CD1c-positive myeloid dendritic cell (primary cell): ENCODE data around the gene GRK6.
"Not testable (repeated sequence)": the region's sequence is repeated elsewhere in the genome, so short reads cannot be mapped to it uniquely, and the experiment has no call there.

Source experiments
- DNase-seq: peaks from one replicate; pipeline ENCODE4 v3.0.0-alpha.2; 2016; ENCODE audit errors: extremely low spot score

The GRK6 gene

GRCh38 chr5:177471610-177472356 lies 45.3 kb downstream of the GRK6 start:
- DNase-seq: no peak

GRCh38 chr5:177472460-177473442 lies 46.3 kb downstream of the GRK6 start:
- DNase-seq: no peak

GRCh38 chr5:177473443-177474001 lies 47.0 kb downstream of the GRK6 start, which contains the start of gene DBN1:
Gene DBN1, minus strand, starts transcription at chr5:177473634. Its CDS starts 113 bp downstream, at chr5:177473521.
- DNase-seq: no peak

- no peak for DNase-seq
These were observed 47.6 kb downstream of the GRK6 start for GRCh38 chr5:177474002-177474476.

- peak; percentile 57 for DNase-seq
These were observed 48.5 kb downstream of the GRK6 start for GRCh38 chr5:177474846-177475562.

GRCh38 chr5:177475563-177476427 lies 49.3 kb downstream of the GRK6 start:
- DNase-seq: peak; percentile 28

DNA sequence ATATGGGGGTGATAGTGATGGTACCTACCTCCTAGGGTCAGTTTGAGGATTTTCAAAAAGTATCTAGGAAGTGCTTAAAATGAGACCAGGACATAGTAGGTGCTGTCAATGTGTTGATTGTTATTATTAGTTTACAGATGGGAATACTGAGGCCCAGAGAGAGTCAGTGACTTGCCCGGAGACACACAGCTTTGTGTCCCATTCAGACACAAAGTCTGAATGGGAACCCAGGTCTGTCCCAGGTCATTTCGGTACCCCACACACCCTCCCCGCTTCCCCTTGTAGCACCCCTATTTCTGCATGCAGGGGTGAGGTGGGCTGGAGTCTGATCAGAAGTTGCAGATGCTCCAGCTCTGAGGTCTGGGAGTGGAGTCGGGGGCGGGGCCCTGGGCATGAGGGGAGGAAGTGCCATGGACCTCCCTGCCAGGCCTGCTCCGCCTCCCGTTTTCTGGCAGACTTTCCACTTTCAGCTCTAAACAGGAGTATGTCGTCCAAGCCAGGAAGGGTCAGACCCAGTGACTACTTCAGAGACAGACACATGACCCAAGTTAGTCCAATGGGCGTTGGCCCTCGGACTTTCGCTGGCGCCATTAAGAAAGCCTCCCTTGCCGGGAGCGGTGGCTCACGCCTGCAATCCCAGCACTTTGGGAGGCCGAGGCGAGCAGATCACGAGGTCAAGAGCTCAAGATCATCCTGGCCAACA lies 50.2 kb downstream of the GRK6 start:
- DNase-seq: no peak

- DNase-seq: no peak
These were observed 51.4 kb downstream of the GRK6 start for GRCh38 chr5:177477701-177478477.

- peak; percentile 93 for DNase-seq
These were observed 52.5 kb downstream of the GRK6 start for GRCh38 chr5:177478711-177479646.

GRCh38 chr5:177479774-177480173 lies 53.3 kb downstream of the GRK6 start:
- peak; percentile 89 for DNase-seq

DNA sequence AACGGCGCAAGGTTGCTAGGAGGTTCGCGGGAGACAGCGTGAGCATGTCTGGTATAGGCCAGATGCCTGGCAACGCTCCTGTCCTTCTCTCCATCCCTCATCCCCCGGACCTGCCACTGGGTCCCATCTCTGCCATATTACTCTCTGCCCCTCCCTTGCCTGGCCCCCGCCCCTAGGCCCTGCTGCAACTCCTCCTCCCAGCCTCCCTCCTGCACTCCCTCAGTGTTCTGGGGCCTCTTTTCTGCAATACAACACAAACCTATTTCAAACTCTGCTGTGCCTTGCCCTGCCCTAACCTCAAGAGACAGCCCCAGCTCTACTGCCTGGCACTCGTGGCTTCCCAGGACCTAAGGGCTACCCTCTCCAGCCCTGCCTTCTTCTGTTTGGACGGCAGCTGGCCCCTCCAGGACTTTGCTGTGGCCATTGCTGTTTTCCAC lies 55.9 kb downstream of the GRK6 start:
- DNase-seq: no peak

DNA sequence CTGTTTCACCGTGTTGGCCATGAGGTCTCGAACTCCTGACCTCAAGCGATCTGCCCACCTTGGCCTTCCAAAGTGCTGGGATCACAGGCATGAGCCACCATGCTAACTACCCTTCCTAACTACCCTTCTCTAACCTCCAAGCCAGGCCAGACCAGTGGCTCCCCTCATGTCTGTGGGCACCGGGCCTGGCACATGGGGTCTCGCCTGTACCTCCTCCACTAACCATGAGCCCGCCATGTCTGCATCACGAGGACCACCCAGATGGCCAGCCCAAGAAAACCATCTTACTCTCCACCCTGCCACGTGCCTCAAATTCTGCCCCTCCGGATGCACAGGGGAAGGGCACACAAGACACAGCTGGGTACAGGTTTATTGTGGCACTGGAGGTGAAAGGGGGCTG lies 56.6 kb downstream of the GRK6 start:
- DNase-seq: no peak

- no peak for DNase-seq
These were observed 57.8 kb downstream of the GRK6 start for GRCh38 chr5:177483994-177484901.

- no peak for DNase-seq
These were observed 58.5 kb downstream of the GRK6 start for GRCh38 chr5:177484902-177485549.

- DNase-seq: not testable (repeated sequence)
These were observed 59.3 kb downstream of the GRK6 start for GRCh38 chr5:177485753-177486152.

DNA sequence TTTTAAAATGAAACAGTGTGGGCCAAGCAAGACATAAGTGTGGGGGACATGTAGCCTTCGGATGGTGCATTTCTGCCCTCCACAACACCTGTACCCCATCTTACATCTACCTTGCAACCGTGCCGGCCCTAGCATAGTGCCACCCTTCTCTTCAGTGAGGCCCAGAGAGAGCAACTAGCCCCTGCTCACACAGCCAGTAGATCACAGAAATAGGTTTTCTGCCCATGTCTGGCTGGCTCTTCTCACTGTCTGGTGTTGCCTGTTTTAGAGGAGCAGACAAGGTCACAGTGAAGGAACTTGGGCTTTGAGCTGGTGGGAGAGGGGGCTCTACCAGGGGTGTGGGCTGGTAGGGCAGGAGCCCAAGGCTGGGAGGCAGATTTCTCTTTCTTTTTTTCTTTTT lies 59.8 kb downstream of the GRK6 start:
- no peak for DNase-seq
